GM18499 (cell line): ENCODE measurements around the gene ZFYVE28.
"Not testable (repeated sequence)": the region's sequence is repeated elsewhere in the genome, so short reads cannot be mapped to it uniquely, and the experiment has no call there.

Source experiments
- ATAC-seq: cut with Tn5 transposase; IDR thresholded peaks from one replicate; pipeline ENCODE4 v1.9.1; 2021; ENCODE audit warnings: moderate number of reproducible peaks; ENCODE audit not compliant: insufficient read depth, unreplicated experiment

Gene ZFYVE28

DNA sequence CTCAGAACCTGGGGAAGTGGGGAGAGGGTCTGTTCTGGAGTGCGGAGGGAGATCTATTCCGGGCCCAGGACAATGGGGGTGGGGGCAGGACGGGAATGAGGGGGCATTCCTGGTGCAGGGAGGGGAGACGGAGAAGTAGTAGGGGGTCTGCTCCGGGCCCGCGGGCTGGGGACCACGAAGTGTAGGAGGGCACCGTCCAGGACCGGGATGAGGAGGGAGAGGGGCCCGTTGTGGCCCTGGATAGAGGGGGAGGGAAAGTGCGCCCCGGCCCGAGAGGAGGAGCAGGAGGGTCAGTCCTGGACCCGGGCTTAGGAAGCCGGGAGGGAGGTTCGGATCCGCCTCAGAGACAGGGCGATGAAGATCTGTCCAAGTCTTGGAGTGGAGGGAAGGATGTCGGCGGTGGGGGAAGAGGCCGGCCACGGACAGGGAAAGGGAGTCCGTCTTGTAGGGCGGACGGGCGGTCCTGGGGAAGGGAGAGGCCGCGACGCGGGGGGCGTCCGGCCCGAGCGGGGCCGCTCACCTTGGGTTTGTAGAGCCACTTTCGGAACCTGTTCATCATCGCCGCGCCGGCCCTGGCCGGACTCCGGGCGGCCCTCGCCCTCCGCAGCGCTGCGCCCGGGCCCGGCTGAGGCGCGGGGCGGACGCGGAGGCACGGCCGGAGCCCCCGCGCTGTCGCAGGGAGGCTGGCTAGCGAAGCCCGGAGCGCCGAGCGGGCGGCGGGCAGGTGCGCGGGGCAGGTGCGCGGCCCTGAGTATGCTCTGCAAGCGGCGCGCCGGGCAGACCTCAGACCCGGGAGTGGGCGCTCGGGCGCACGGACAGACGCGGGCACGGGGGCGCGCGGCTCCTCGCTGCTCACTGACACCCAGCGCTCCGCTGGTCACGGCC is at the start of gene ZFYVE28:
TSS of gene ZFYVE28 (minus strand) at position 881 of the 885 bp plus-strand sequence. CDS start at position 559, 322 bp downstream.
- no peak for ATAC-seq

- ATAC-seq = not testable (repeated sequence)
Observed at GRCh38 chr4:2465544-2465943, 47.1 kb upstream of the ZFYVE28 start.

GRCh38 chr4:2465032-2465431 is 46.6 kb upstream of the ZFYVE28 start:
- ATAC-seq = no peak

DNA sequence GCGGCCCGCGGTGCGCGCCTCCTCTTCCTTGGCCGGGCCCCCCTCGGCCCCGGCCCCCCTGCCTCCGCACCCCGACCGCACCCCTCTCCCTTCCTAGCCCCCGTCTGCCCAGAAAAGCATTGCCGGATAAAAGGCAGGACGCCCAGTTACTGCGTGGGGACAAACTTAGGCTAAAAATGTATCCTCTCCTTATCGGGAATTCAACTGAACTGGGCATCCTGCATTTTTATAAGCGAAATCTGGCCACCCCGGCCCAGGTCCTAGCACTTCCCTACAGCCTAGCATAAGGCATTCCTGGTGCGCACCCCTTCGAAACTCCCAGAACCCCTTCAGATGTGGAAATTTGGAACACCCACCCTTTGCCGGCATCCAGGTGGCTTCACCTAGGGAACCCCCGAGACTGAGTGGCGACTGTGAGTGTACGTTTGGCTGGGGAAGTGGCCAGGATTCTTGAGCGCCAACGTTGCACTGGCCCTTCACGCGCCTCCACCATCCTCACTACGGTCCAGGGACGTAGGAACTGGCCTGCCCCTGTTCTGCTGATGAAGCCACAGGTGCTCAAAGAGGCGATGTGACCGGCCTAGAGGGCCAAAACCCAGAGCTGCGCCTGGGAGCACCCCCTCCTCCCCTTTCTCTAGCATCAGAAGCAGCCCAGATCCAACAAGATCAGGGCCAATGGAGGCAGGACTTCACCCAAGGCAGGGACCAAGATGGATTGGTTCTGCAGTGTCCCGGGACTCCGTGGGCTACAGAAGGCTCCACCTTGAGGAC is 44.7 kb upstream of the ZFYVE28 start:
- ATAC-seq = no peak

- ATAC-seq = no peak
Observed at GRCh38 chr4:2462218-2462991, 44.0 kb upstream of the ZFYVE28 start.

DNA sequence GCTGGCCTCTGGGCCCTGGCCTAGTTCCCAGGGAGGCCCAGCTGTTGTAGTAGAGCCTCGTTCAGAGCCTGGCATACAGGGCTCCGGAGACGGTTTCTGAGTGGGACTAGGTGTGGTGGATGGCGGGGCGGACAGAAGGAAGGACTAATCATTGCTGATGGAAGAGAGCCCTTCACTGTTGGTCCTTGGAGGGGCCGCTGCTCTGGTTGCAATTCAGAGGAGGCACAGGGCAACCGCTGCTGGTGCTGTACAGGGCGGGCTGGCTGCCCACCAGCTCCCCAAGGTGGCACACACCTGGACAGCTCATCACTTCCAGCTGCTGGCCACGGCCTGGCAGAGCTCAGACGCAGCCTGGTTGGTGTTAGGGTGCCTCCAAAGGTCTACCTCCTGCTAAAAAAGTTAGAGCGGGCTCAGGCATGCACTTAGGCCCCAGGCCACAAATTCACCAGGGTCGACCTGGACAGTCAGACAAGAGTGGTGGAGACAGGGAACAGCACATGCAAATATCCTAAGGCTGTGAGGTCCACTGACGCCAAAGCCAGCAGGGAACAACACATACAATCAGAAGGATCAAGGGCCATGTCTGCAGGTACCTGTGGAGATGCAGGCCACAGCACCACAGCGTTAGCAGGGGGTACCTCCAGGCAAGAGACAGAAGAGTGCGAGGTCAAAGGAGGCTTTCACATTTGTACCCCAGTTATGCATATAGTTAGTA is 43.0 kb upstream of the ZFYVE28 start:
- no peak for ATAC-seq

DNA sequence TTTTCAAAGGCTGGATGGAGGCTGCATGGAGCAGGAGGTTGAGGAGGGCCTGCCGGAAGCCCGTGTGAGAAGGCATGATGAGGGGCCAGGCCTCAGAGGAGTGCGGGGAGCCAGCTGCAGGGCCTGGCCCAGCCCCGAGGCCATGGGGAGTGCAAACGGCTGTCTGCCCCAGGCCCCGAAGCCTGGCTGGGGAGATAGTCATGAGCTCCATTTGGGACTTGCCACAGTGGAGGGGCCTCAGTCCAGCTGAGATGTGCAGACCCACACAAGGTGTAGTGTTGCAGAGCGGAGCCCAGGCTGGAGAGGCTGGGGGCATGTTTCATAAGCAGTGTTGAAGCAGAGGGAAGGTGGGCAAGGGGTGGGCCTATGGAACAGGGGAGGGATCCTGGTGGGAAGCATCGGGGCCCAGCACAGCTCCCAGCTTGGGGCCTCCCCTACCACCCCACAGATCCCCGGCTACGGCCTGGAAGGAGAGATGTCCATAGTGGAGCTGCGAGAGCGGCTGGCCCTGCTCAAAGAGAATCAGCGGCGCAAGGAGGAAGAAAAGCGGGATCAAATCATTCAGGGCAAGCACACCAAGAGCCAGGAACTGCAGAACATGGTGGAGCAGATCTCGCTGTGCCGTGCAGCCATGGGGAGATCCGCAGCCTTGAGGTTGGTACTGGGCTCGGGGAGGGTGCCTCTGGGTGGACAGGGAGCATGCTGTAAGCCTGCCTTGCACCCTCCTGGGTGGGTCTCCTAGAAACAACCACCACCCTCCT is 41.3 kb upstream of the ZFYVE28 start:
- no peak for ATAC-seq

- ATAC-seq = no peak
Observed at GRCh38 chr4:2458546-2459491, 40.4 kb upstream of the ZFYVE28 start.

DNA sequence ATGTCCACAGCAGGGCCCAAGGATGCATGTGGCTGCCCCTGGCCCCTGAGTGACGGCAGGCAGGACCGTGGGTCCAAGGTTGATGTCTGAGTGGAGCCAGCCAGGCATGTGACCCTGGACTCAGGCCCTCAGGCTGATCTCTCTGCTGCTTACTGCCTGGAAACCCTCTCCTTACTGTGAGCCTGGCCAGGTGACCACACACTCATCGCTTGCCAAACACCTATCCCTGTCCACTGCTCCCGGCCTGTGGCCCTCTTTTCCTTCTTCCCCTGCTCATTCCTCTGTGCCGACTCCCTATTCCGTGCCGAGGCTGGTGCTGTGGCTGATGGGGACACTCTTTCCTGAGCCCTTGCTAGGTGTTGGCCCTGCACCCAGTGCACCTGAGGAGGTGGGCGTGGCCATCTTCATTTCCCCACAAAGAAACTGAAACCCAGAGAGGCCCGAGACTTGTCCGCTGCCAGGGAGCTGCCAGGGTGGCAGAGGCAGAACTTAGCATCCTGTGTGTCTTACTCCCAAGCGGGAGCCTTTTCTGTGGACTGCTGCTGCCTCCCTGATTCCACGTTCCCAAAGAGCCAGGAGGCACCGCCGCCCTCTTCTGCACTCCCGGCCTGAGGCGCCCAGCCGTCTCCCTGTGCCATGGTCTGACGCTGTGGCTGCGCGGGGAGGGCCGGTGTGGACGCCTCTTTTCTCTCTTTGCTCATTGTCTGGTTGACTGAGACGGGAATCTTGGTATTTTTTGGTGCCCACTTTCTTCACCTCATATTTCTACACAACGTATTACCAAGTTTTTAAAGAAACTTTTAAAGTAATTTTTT is 39.2 kb upstream of the ZFYVE28 start:
- no peak for ATAC-seq

DNA sequence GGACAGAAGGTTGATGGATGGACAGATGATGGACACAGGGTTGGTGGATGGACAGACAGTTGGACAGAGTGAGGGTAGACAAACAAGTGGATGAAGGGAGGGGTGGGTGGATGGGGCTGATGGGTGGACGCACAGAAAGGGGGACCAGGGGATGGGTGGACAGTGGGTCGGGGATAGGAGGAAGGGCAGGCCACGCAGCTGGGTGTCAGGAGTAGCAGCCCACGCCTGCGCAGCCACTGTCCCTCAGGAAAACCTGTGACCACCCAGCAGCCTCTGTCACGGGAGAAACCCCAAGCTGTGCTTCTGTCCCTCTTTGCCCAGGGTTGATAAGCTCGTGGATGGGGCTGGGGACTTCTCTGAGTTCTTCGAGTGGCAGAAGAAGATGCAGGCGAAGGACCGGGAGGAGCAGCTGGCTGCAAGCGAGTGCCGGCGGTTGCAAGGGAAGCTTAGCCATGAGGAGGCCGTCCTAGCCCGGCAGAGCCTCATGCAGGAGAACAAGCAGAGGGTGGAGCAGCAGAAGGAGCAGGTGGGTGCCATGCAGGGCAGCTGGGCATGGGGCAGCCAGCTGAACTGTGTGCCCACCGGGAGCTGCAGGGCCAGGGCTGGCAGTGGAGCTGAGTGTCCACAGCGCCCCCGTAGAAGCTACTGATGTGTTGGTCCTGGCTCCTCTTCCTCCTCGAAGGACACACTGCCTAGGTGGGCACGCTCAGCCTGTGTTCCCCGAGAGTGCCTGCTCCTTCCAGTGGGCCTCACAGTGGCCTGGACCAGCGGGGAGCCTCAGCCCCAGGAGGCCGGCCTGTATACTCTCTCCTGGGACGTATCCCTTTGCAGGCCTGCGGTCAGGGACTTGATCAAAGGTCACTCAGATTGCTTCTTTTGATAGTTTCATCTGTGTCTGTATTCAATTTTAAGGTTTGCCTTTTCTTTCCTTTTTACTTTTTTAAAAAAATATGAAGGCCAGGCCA is 33.7 kb upstream of the ZFYVE28 start:
- no peak for ATAC-seq

GRCh38 chr4:2451036-2451520 is 32.6 kb upstream of the ZFYVE28 start:
- no peak for ATAC-seq

DNA sequence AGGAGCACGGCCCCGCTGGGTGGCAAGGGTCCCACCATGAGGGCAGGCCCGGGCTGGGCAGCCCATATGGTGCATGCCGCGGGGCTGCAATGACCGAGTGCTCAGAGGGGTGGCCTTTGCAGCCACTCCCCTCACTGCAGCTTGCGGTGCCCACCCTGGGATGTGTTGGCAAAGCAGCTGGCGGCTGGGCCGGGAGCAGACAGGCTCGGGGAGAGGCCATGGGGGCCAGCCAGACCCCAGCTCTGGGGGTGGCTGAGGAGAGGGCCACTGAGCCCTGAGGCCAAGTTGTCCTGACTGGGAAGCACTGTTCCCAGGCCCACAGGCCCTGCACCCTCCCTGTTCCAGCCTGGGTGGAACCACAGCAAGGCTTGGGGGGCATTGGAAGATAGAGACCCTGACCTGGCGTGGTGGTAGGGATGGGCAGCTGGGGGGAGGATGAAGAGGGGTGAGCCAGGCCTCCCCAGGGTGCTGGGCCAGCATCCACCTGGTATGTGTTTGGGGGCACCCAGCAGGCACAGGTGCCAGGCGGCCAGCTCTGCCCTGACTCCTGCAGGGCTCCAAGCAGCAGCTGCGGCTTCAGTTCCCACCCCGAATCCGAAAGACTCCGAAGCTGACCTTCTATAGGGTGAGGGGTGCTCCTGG is 32.1 kb upstream of the ZFYVE28 start:
- no peak for ATAC-seq

- ATAC-seq = no peak
Observed at GRCh38 chr4:2449511-2450392, 31.3 kb upstream of the ZFYVE28 start.

DNA sequence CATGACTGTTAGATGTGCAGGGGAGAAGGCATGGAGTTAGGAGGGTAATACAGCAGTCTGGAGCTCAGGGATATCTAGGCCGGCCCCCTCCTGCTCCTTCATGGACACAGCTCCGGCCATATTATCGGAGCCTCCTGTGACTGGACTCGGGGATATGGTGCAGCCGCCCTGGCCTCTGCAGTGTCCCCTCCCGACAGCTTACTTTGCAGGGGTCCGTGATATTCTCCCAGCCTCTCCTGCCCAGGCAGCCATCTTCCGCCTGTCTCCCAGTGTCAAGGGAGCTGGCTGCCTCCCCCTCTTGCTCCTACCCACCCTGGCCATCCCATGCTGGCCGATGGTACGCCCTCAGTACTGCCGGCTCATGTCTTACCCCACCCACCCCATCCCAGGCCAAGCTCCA is 30.6 kb upstream of the ZFYVE28 start:
- ATAC-seq = no peak

DNA sequence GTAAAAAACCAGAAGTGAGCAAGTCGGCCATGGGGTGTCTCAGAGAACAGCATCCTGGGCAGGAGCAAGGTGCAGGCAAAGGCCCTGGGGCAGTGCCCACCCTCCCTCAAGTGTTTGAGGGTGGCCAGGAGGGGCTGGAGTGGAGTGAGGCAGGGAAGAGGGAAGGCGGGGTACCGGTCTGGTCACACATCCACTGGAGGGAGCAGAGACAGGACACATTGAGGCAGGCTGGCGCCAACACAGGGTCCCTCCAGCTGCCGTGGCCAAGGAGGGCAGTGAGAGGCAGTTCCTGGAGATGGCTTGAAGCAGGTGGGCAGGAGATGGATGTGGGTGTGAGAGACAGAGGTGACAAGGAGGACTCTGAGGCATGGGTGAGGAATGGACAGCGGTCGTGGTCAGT is 30.1 kb upstream of the ZFYVE28 start:
- ATAC-seq = no peak
